ENCODE measurements around the gene CENPS.
"Not testable (repeated sequence)": the region's sequence is repeated elsewhere in the genome, so short reads cannot be mapped to it uniquely, and the experiment has no call there.

Gene CENPS

GRCh38 chr1:10430216-10431069, at the start of gene CENPS:
CENPS (plus strand) TSS chr1:10430433; CDS start chr1:10430518, 85 bp downstream.
- peak; percentile 76 to 94 for DNase-seq

- no peak for DNase-seq
Observed at GRCh38 chr1:10380594-10381275, 49.5 kb upstream of the CENPS start.

GRCh38 chr1:10383630-10384029, 46.6 kb upstream of the CENPS start:
- no peak for DNase-seq

GRCh38 chr1:10384219-10384618, 46.0 kb upstream of the CENPS start:
- no peak for DNase-seq

- DNase-seq: no peak
Observed at GRCh38 chr1:10386761-10387676, 43.2 kb upstream of the CENPS start.

GRCh38 chr1:10387677-10388386, 42.4 kb upstream of the CENPS start:
- peak; percentile 83 to 86 for DNase-seq

- DNase-seq: no peak
Observed at GRCh38 chr1:10388387-10388715, 41.9 kb upstream of the CENPS start.

- no peak for DNase-seq
Observed at GRCh38 chr1:10389271-10389973, 40.8 kb upstream of the CENPS start.

GRCh38 chr1:10396870-10397269, 33.4 kb upstream of the CENPS start:
- DNase-seq: no peak

GRCh38 chr1:10398278-10398733, 31.9 kb upstream of the CENPS start:
- DNase-seq: no peak

- DNase-seq: peak; percentile 99
Observed at GRCh38 chr1:10398734-10399443, 31.3 kb upstream of the CENPS start, which contains the start of gene PGD. PGD (plus strand) TSS chr1:10399064; CDS start chr1:10399118, 54 bp downstream.

- DNase-seq: peak; percentile 73 to 79
Observed at GRCh38 chr1:10399444-10399941, 30.7 kb upstream of the CENPS start.

- DNase-seq: peak in 1 of 2 donors; percentile 18
Observed at GRCh38 chr1:10400013-10400412, 30.2 kb upstream of the CENPS start.

- DNase-seq: no peak
Observed at GRCh38 chr1:10401281-10401680, 29.0 kb upstream of the CENPS start.

GRCh38 chr1:10402729-10403274, 27.4 kb upstream of the CENPS start:
- DNase-seq: no peak

GRCh38 chr1:10407201-10407600, 23.0 kb upstream of the CENPS start:
- no peak for DNase-seq

GRCh38 chr1:10415211-10415930, 14.9 kb upstream of the CENPS start:
- peak; percentile 93 to 95 for DNase-seq

- not testable (repeated sequence) for DNase-seq
Observed at GRCh38 chr1:10415967-10416366, 14.3 kb upstream of the CENPS start.

- DNase-seq: not testable (repeated sequence)
Observed at GRCh38 chr1:10418741-10419140, 11.5 kb upstream of the CENPS start.

- no peak for DNase-seq
Observed at GRCh38 chr1:10419351-10419750, 10.9 kb upstream of the CENPS start.

Measured in inflammatory macrophage treated with lipopolysaccharide for 1 hour (primary cell).